Measurements from ENCODE around the gene CMIP. TPM values are rescaled to one million over a fixed set of nuclear protein-coding genes. Genes with fewer than 3 reads are reported as not detected.

The CMIP gene
- polyA plus RNA-seq, 1 of the 3 experiments (the other 2 are of a cell fraction), result 5.4 TPM

DNA sequence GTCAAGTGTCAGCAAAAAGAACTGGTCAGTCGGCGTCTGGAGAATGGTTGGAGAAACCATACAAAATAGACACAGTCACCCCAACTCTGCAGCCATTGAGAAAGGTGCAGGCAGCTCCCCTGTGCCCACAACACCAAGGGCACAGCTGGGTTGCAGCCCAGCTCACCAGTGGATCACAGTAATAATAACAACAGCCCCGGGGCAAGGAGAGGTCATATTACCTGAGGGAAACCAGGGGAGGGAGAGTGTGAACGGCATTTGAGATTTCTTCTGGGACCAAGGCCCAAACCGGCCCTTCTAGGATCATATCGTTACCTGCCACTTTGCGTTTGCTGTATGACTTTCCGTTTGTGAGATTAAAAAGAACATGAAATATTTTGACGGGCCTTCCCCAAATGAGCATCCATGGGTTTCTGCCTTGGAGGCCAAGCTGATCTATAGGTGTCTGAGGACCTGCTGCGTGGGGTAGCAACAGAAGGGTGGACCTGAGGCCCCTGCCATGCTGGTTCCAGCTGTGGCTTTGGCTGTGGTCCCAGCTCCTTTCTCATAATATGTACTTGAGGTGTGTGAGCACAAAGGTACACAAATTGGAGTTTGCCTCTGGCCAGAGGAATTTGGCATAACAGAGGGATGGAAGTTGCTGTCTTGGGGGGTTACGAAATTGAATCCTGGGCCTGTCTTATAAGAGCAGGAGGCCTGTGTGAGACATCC is 154.6 kb downstream of the CMIP start (continued):
- TF ChIP-seq, protein P1, sequence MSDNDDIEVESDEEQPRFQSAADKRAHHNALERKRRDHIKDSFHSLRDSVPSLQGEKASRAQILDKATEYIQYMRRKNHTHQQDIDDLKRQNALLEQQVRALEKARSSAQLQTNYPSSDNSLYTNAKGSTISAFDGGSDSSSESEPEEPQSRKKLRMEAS (IDR thresholded peaks at IDR 0.05; ENCODE audit: low read depth), result no peak
- no peak for TF ChIP-seq JUND (IDR thresholded peaks at IDR 0.05)
- no peak for TF ChIP-seq FOXM1 (IDR thresholded peaks at IDR 0.05; ENCODE audit: low read depth)
- no peak for TF ChIP-seq EP300 (IDR thresholded peaks at IDR 0.05; ENCODE audit: borderline replicate concordance in 1 of 2, low read depth in 1 of 2, low read length in 1 of 2)
- TF ChIP-seq RAD21 (IDR thresholded peaks at IDR 0.05; ENCODE audit: low read length), result no peak
- TF ChIP-seq POLR2AphosphoS5 (IDR thresholded peaks at IDR 0.05; ENCODE audit: low read depth, low read length), result no peak
- TF ChIP-seq GABPA (IDR thresholded peaks at IDR 0.05; ENCODE audit: low read depth), result no peak
- TF ChIP-seq, protein P2, sequence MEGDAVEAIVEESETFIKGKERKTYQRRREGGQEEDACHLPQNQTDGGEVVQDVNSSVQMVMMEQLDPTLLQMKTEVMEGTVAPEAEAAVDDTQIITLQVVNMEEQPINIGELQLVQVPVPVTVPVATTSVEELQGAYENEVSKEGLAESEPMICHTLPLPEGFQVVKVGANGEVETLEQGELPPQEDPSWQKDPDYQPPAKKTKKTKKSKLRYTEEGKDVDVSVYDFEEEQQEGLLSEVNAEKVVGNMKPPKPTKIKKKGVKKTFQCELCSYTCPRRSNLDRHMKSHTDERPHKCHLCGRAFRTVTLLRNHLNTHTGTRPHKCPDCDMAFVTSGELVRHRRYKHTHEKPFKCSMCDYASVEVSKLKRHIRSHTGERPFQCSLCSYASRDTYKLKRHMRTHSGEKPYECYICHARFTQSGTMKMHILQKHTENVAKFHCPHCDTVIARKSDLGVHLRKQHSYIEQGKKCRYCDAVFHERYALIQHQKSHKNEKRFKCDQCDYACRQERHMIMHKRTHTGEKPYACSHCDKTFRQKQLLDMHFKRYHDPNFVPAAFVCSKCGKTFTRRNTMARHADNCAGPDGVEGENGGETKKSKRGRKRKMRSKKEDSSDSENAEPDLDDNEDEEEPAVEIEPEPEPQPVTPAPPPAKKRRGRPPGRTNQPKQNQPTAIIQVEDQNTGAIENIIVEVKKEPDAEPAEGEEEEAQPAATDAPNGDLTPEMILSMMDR (IDR thresholded peaks at IDR 0.05), result no peak
- TF ChIP-seq, protein P3, sequence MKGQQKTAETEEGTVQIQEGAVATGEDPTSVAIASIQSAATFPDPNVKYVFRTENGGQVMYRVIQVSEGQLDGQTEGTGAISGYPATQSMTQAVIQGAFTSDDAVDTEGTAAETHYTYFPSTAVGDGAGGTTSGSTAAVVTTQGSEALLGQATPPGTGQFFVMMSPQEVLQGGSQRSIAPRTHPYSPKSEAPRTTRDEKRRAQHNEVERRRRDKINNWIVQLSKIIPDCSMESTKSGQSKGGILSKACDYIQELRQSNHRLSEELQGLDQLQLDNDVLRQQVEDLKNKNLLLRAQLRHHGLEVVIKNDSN (IDR thresholded peaks at IDR 0.05; ENCODE audit: borderline replicate concordance, low read depth), result no peak
- TF ChIP-seq CHD2 (IDR thresholded peaks at IDR 0.05; ENCODE audit: low read length, partially characterized antibody), result no peak
- TF ChIP-seq, protein P4, sequence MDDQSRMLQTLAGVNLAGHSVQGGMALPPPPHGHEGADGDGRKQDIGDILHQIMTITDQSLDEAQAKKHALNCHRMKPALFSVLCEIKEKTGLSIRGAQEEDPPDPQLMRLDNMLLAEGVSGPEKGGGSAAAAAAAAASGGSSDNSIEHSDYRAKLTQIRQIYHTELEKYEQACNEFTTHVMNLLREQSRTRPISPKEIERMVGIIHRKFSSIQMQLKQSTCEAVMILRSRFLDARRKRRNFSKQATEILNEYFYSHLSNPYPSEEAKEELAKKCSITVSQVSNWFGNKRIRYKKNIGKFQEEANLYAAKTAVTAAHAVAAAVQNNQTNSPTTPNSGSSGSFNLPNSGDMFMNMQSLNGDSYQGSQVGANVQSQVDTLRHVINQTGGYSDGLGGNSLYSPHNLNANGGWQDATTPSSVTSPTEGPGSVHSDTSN (IDR thresholded peaks at IDR 0.05), result no peak

DNA sequence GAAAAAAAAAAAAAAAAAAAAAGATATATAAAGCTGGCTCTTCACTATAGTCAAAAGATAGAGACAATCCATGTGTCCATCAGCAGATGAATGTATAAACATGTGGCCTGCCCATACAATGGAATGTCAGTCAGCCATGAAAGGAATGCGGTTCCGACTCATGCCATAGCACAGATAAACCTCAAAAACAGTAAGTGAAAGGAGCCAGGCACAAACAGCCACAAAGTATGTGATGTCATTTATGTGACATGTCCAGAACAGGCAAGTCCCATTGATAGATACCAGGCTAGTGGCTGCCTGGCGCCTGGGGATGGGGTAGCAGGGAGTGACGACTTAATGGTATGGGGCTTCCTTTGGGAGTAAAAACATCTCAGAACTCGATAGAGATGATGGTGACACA is 155.7 kb downstream of the CMIP start:
- Histone ChIP-seq H3K4me1 (ENCODE audit: control insufficient read depth in 1 of 2, insufficient read depth in 2 of 2, low read depth in 1 of 2, low read length in 1 of 2) (peaks cover 14 to 19% of the 10 kb centered on the region in 2 experiments; a peak in 3 of 4 replicates), H4K20me1 (ENCODE audit: insufficient read depth) (peaks cover 20% of the 10 kb centered on the region), H3K9me3 (no peaks in the 10 kb centered on the region), H3K27ac (ENCODE audit: low read depth in 2 of 2, low read length in 1 of 2) (peak overlapping the region; percentile 1 to 67; a peak in 2 of 4 replicates), H3K9me2 (no peaks in the 10 kb centered on the region), H3K9ac (no peak overlapping the region; the same call in 1 of the 2 replicates), H3K79me2 (ENCODE audit: insufficient read depth) (no peaks in the 10 kb centered on the region), H3F3A (replicated peaks; ENCODE audit: insufficient read depth) (peaks cover 15% of the 10 kb centered on the region), H3K36me3 (replicated peaks in 1 of 2; ENCODE audit: control insufficient read depth in 1 of 2, insufficient read depth in 2 of 2, low read length in 1 of 2) (no peaks in the 10 kb centered on the region), H3K4me3 (ENCODE audit: low read depth in 2 of 2, low read length in 1 of 2) (no peak overlapping the region), H3K4me2 (peak overlapping the region; percentile 29), H3K27me3 (ENCODE audit: insufficient read depth) (no peaks in the 10 kb centered on the region), H2AFZ (ENCODE audit: low read depth) (no peak overlapping the region)
- POLR2A ChIA-PET, result no interaction called here
- CTCF ChIA-PET, result no interaction called here
- TF ChIP-seq TCF12 (IDR thresholded peaks at IDR 0.05) (peak; percentile 94), SMC3 (IDR thresholded peaks at IDR 0.05; ENCODE audit: low read depth, low read length) (no peak), YY1 (IDR thresholded peaks at IDR 0.05; ENCODE audit: low read depth) (no peak), RAD21 (IDR thresholded peaks at IDR 0.05; ENCODE audit: low read length) (peak; percentile 21; the same call in 1 of the 2 replicates), MXI1 (IDR thresholded peaks at IDR 0.05; ENCODE audit: low read depth, low read length) (0 out of 2 replicates have a peak, but pooled peaks have one; percentile 6), JUND (IDR thresholded peaks at IDR 0.05) (peak; percentile 40; the same call in 1 of the 2 replicates), TEAD4 (IDR thresholded peaks at IDR 0.05; ENCODE audit: borderline replicate concordance, insufficient read depth) (peak; percentile 60; the same call in 1 of the 2 replicates), RCOR1 (IDR thresholded peaks at IDR 0.05; ENCODE audit: low read length) (peak; percentile 87), SIN3A (IDR thresholded peaks at IDR 0.05; ENCODE audit: borderline replicate concordance, low read depth, low read length) (0 out of 2 replicates have a peak, but pooled peaks have one; percentile 59), POLR2AphosphoS5 (IDR thresholded peaks at IDR 0.05; ENCODE audit: low read depth, low read length) (no peak), FOXM1 (IDR thresholded peaks at IDR 0.05; ENCODE audit: low read depth) (no peak), EP300 (IDR thresholded peaks at IDR 0.05; ENCODE audit: borderline replicate concordance in 1 of 2, low read depth in 1 of 2, low read length in 1 of 2) (peak; percentile 15 to 48; a peak in 2 of 4 replicates), FOSL2 (IDR thresholded peaks at IDR 0.05; ENCODE audit: borderline replicate concordance, low read depth) (peak; percentile 18; the same call in 1 of the 2 replicates), CHD2 (IDR thresholded peaks at IDR 0.05; ENCODE audit: low read length, partially characterized antibody) (peak; percentile 22)
- TF ChIP-seq, protein P4 (IDR thresholded peaks at IDR 0.05), result peak; percentile 72
- TF ChIP-seq, protein P1 (IDR thresholded peaks at IDR 0.05; ENCODE audit: low read depth), result peak; percentile 37; the same call in 1 of the 2 replicates
- 23% methylated on average over 5 of the region's 5 CpGs for WGBS (ENCODE audit: low lambda C conversion rate)
- DNase-seq, result peak; percentile 81

Measured in SK-N-SH (cell line).